Hepatocyte (in vitro differentiated cells): ENCODE results near the gene CCDC157. TPM values are rescaled to one million over a fixed set of nuclear protein-coding genes. Genes with fewer than 3 reads are reported as not detected.

Experiments used
- DNase-seq: peaks from one replicate; pipeline ENCODE4 v3.0.0-alpha.2; 2016; ENCODE audit warnings: low spot score
- H2AFZ ChIP-seq: fragments of 200-600 bp; sonication (generic); 2 replicates; pipeline ENCODE4 v1.6.0; 2016; ENCODE audit warnings: antibody characterized with exemption, mild to moderate bottlenecking
- H3K27ac ChIP-seq: fragments of 200-600 bp; sonication (generic); 2 replicates; pipeline ENCODE4 v1.5.1; 2016; ENCODE audit warnings: mild to moderate bottlenecking
- H3K27me3 ChIP-seq: fragments of 200-600 bp; sonication (generic); 2 replicates; pipeline ENCODE4 v1.6.1; 2016
- H3K36me3 ChIP-seq: fragments of 200-600 bp; sonication (generic); replicated peaks from 2 replicates; pipeline ENCODE4 v1.5.1; 2016; ENCODE audit warnings: low read depth; ENCODE audit not compliant: insufficient read depth
- H3K4me1 ChIP-seq: fragments of 200-600 bp; sonication (generic); 2 replicates; pipeline ENCODE4 v1.5.1; 2016; ENCODE audit warnings: mild to moderate bottlenecking, moderate library complexity; ENCODE audit not compliant: insufficient read depth
- H3K4me2 ChIP-seq: fragments of 200-600 bp; sonication (generic); 2 replicates; pipeline ENCODE4 v1.6.0; 2016
- H3K4me3 ChIP-seq: fragments of 200-600 bp; sonication (generic); 2 replicates; pipeline ENCODE4 v1.5.1; 2016; ENCODE audit warnings: mild to moderate bottlenecking
- H3K79me2 ChIP-seq: fragments of 200-600 bp; sonication (generic); 2 replicates; pipeline ENCODE4 v1.6.0; 2017; ENCODE audit warnings: mild to moderate bottlenecking
- H3K9me2 ChIP-seq: fragments of 200-600 bp; sonication (generic); replicated peaks from 2 replicates; pipeline ENCODE4 v1.6.0; 2017; ENCODE audit warnings: mild to moderate bottlenecking; ENCODE audit not compliant: insufficient read depth
- H3K9me3 ChIP-seq: fragments of 200-600 bp; sonication (generic); 2 replicates; pipeline ENCODE4 v1.5.1; 2016; ENCODE audit warnings: low read depth, mild to moderate bottlenecking
- H4K20me1 ChIP-seq: fragments of 200-600 bp; sonication (generic); 2 replicates; pipeline ENCODE4 v1.6.0; 2016; ENCODE audit warnings: mild to moderate bottlenecking; ENCODE audit not compliant: insufficient read depth, poor library complexity, severe bottlenecking
- CTCF ChIP-seq: fragments of 200-600 bp; sonication (generic); IDR thresholded peaks from 2 replicates; pipeline ENCODE4 v1.5.1; 2016; ENCODE audit warnings: antibody characterized with exemption, mild to moderate bottlenecking; ENCODE audit not compliant: poor library complexity
- EZH2 ChIP-seq: fragments of 200-600 bp; sonication (generic); IDR thresholded peaks from 2 replicates; pipeline ENCODE4 v1.6.1; 2016; ENCODE audit warnings: antibody characterized with exemption, mild to moderate bottlenecking, borderline replicate concordance
- EZH2phosphoT487 ChIP-seq: fragments of 200-600 bp; sonication (generic); IDR thresholded peaks from one replicate; pipeline ENCODE4 v1.6.1; 2018; ENCODE audit warnings: antibody characterized with exemption, mild to moderate bottlenecking, low read depth, moderate library complexity; ENCODE audit not compliant: unreplicated experiment, severe bottlenecking
- WGBS: methylation state at CpG from one replicate; pipeline ENCODE4 v1.1.6; 2016; ENCODE audit warnings: low lambda C conversion rate; ENCODE audit errors: missing lambda C conversion rate; 5-methylcytosine and 5-hydroxymethylcytosine counted together
- polyA plus RNA-seq: library from polyadenylated mRNA; unstranded; fragments of >200 nt; fragmentation: Nextera tagmentation; extraction: Ambion mirVana; gene quantifications from 2 replicates; pipeline ENCODE4 v1.2.1, GENCODE V29; 2016
- total RNA-seq: library from RNA; depleted of rRNA; stranded (reverse); fragments of >200 nt; gene quantifications from 2 replicates; pipeline ENCODE4 v1.2.3, GENCODE V29; 2014

CCDC157 gene
- total and polyA plus RNA-seq, 2 experiments from 2014 or later = 4.1 to 5.4 TPM

- Histone ChIP-seq H3K9me2 (no peaks in the 10 kb centered on the region), H3K27ac (no peak overlapping the region), H3K4me1 (peaks cover 8% of the 10 kb centered on the region), H3K36me3 (no peaks in the 10 kb centered on the region), H3K4me3 (peak overlapping the region; percentile 76), H2AFZ (peak overlapping the region; percentile 51), H3K27me3 (no peaks in the 10 kb centered on the region), H4K20me1 (no peaks in the 10 kb centered on the region), H3K9me3 (no peaks in the 10 kb centered on the region), H3K79me2 (peaks cover 3% of the 10 kb centered on the region), H3K4me2 (peak overlapping the region; percentile 94)
- no peak for DNase-seq
- 41% methylated on average over 7 of the region's 10 CpGs for WGBS
- no peak for TF ChIP-seq EZH2phosphoT487
- TF ChIP-seq EZH2 = no peak
- no peak for TF ChIP-seq CTCF
Observed at GRCh38 chr22:30386608-30386959, 29.8 kb downstream of the CCDC157 start.

DNA sequence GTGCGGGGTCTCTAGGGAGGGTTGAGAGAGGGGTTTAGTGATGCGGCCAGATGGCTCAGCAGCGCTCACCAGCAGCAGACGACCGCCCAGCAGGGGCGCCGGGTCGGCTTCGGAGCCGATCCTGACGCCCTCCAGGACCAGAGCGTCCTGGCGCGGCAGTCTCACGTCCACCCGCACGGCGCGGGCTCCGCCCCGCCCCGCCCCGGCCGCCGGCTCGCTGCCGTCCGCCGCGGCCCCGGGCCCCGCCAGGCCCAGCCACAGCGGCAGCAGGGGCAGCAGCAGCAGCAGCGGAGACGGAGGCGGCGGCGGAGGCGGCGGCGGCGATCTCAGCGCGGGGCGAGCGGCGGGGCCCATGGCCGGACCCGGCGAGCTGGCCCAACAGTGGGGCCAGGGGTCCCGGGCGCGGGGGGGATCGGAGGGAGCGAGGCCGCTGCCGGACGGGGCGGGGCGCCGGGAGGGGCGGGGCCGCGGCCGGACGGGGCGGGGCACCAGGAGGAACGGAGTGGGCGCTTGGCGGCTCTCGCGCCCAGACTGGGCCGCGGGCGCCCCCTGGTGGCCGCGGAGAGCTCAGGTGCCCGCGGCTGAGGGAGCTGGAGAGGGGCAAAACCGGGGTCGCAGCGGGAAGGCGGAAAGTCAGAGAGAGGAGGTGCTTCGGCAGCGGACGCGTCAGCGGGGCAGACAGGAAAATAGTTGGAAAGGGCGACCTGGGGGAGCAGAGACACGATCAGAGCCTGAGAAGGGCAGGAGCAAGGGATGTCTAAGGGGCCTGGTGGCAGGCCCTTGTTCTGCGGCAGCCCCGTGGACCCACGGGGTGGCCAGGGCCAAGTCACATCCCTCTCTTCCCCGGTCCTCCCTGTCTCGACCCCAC lies 30.4 kb downstream of the CCDC157 start, which contains the start of gene RNF215:
Gene RNF215 (minus strand): TSS at position 452 of the 868 bp plus-strand sequence. CDS start 98 bp downstream, at position 354.
- no peaks in the 10 kb centered on the region for H4K20me1 ChIP-seq
- DNase-seq = peak; percentile 93
- TF ChIP-seq EZH2 (no peak), CTCF (peak; percentile 91)
- peaks cover 8% of the 10 kb centered on the region for H3K4me1 ChIP-seq
- H3K27me3 ChIP-seq = no peaks in the 10 kb centered on the region
- peaks cover 3% of the 10 kb centered on the region for H3K79me2 ChIP-seq
- peak within 1 kb of the TSS; percentile 94 for H2AFZ ChIP-seq
- no peaks in the 10 kb centered on the region for H3K36me3 ChIP-seq
- H3K4me3 ChIP-seq = peak within 1 kb of the TSS; percentile 76
- no peaks in the 10 kb centered on the region for H3K9me2 ChIP-seq
- peak within 1 kb of the TSS; percentile 94 for H3K4me2 ChIP-seq
- no peaks in the 10 kb centered on the region for H3K9me3 ChIP-seq
- H3K27ac ChIP-seq = peak within 1 kb of the TSS; percentile 71
- WGBS = 6% methylated on average over 39 of the region's 95 CpGs

GRCh38 chr22:30390974-30391691 lies 34.3 kb downstream of the CCDC157 start:
- Histone ChIP-seq H3K79me2 (peaks cover 3% of the 10 kb centered on the region), H3K27me3 (no peaks in the 10 kb centered on the region), H3K9me2 (no peaks in the 10 kb centered on the region), H3K4me2 (no peak overlapping the region), H4K20me1 (no peaks in the 10 kb centered on the region), H3K4me3 (no peak overlapping the region), H3K9me3 (no peaks in the 10 kb centered on the region), H3K36me3 (no peaks in the 10 kb centered on the region), H3K4me1 (peaks cover 8% of the 10 kb centered on the region), H3K27ac (peak overlapping the region; percentile 32), H2AFZ (no peak overlapping the region)
- DNase-seq = peak; percentile 82
- TF ChIP-seq EZH2phosphoT487 = no peak
- TF ChIP-seq CTCF = peak; percentile 62
- no peak for TF ChIP-seq EZH2
- WGBS = 62% methylated on average over 5 of the region's 5 CpGs
